HCT116 (cell line): ENCODE data around the gene CNGA1.

Source experiments
- CTCF ChIP-seq, 3 experiments: fragments of 200-600 bp in 1 of 3; sonication (generic) in 1 of 3; IDR thresholded peaks in 2 of 3; conservative IDR thresholded peaks in 1 of 3; 2 replicates each; pipeline ENCODE4 v1.5.1; 2012 to 2017; ENCODE audit warnings: low read depth in 2 of 3, low read length in 2 of 3, antibody characterized with exemption in 1 of 3, borderline replicate concordance in 1 of 3, control low read depth in 1 of 3, mild to moderate bottlenecking in 1 of 3, mixed read lengths in 1 of 3, mixed run types in 1 of 3, moderate library complexity in 1 of 3; ENCODE audit not compliant: insufficient read depth in 1 of 3
- JUND ChIP-seq: IDR thresholded peaks from 2 replicates; pipeline ENCODE4 v1.6.1; 2012
- ZFX ChIP-seq: fragments of 450-650 bp; IDR thresholded peaks from 2 replicates; pipeline ENCODE4 v1.6.1; 2017

DNA sequence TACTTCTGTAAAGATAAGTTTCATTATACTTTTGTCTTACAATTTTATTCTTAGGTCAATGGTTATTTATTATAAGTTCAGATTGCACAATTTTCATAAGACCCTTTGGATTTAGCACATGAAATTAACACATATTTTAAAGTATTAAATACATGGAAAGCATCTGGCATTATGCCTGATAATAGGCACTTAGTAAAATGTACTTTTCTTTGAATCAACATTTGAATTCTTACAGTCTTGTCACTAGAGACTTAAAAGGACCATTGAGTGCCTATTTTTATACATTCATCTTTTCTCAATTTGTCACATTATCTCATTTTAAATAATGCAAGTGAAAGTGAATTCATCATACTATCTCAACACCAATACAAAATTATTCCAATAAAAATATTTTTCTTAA is 23.1 kb upstream of the CNGA1 start:
- TF ChIP-seq CTCF (IDR thresholded peaks at IDR 0.05 in 2 of 3, conservative IDR thresholded peaks at IDR 0.05 in 1 of 3; ENCODE audit: borderline replicate concordance in 1 of 3, insufficient read depth in 1 of 3, low read depth in 2 of 3, low read length in 2 of 3), result no peak
- no peak for TF ChIP-seq JUND
- TF ChIP-seq ZFX, result no peak
